Choroid plexus epithelial cell (primary cell): Measurements from ENCODE around the gene ADAMTS13.

Source experiments
- DNase-seq: peaks from one replicate; pipeline ENCODE4 v3.0.0-alpha.2; 2010; ENCODE audit warnings: low read depth
- H3K4me3 ChIP-seq: 2 replicates; pipeline ENCODE4 v1.5.1; 2011; ENCODE audit warnings: low read depth, mild to moderate bottlenecking, control low read depth, low read length, moderate library complexity
- TF ChIP-seq, protein P1 (sequence below): conservative IDR thresholded peaks from 2 replicates; pipeline ENCODE4 v1.5.1; 2011; ENCODE audit warnings: low read depth, mild to moderate bottlenecking, control low read depth, inconsistent platforms, low read length, moderate library complexity

ADAMTS13 gene

DNA sequence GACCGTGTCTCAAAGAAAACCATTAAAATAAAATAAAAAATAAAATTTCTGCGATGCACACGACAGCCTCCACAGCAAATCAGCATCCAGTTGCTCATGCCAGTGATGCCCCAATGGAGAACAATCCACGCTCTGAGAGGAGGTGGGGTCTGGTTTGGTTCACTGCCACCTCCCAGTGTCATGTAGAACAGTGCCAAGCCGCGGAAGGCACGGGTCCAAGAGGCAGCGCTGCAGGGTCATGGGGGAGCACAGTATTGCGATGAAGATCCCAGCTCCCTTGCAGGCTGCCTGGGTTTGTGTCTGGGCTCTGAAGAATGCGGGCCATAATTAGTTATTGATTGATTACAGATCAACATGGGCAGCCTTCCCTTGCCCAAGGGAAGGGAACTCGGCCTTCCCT is 31.5 kb downstream of the ADAMTS13 start:
- TF ChIP-seq, protein P1, sequence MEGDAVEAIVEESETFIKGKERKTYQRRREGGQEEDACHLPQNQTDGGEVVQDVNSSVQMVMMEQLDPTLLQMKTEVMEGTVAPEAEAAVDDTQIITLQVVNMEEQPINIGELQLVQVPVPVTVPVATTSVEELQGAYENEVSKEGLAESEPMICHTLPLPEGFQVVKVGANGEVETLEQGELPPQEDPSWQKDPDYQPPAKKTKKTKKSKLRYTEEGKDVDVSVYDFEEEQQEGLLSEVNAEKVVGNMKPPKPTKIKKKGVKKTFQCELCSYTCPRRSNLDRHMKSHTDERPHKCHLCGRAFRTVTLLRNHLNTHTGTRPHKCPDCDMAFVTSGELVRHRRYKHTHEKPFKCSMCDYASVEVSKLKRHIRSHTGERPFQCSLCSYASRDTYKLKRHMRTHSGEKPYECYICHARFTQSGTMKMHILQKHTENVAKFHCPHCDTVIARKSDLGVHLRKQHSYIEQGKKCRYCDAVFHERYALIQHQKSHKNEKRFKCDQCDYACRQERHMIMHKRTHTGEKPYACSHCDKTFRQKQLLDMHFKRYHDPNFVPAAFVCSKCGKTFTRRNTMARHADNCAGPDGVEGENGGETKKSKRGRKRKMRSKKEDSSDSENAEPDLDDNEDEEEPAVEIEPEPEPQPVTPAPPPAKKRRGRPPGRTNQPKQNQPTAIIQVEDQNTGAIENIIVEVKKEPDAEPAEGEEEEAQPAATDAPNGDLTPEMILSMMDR: no peak
- DNase-seq: no peak
- H3K4me3 ChIP-seq: no peak overlapping the region

DNA sequence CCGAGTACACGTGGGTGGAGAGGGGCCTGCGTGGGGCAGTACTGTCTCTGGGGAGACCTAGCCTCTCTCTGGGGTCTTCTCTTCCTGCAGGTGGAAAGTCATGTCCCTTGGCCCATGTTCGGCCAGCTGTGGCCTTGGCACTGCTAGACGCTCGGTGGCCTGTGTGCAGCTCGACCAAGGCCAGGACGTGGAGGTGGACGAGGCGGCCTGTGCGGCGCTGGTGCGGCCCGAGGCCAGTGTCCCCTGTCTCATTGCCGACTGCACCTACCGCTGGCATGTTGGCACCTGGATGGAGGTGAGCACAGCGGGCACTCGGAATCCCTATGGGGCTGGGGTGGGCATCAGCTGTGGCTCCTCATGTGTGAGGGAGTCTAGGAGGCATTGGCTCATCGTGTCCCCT is 32.2 kb downstream of the ADAMTS13 start:
- TF ChIP-seq, protein P1: no peak
- no peak overlapping the region for H3K4me3 ChIP-seq
- DNase-seq: no peak

DNA sequence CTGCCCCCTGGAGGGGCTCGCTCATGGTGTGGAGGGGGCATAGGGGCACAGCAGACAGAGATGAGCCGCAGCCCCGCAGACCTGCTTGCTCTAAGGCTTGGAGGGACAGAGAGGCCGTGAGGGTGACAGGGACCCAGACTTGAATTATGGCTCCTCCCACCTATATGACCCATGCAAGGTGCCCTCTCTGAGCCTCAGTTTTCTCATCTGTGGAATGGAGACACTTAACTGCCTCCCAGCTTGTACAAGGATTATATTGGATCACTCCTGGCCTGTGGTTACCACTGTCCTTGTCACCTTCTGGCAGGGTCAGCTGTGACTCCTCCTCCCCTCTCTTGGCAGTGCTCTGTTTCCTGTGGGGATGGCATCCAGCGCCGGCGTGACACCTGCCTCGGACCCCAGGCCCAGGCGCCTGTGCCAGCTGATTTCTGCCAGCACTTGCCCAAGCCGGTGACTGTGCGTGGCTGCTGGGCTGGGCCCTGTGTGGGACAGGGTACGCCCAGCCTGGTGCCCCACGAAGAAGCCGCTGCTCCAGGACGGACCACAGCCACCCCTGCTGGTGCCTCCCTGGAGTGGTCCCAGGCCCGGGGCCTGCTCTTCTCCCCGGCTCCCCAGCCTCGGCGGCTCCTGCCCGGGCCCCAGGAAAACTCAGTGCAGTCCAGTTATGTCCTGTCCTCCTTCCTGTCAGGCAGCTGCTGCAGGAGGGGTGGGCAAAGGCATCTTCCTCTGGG is 32.9 kb downstream of the ADAMTS13 start:
- TF ChIP-seq, protein P1: no peak
- no peak for DNase-seq
- no peak overlapping the region for H3K4me3 ChIP-seq

DNA sequence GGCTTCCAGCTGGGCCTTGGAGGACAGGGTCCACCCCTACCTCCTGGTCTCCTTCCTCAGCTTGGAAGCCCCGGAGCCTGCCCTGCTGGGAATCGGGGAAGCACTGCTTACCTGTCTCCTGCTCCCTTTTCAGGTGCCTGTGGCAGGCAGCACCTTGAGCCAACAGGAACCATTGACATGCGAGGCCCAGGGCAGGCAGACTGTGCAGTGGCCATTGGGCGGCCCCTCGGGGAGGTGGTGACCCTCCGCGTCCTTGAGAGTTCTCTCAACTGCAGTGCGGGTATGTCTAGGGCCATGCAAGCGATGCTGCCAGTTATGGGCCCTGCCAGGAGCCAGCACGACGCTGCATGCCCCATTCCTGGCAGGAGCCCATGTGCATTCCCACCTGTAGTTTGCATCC is 33.8 kb downstream of the ADAMTS13 start:
- no peak for DNase-seq
- TF ChIP-seq, protein P1: no peak
- no peak overlapping the region for H3K4me3 ChIP-seq

DNA sequence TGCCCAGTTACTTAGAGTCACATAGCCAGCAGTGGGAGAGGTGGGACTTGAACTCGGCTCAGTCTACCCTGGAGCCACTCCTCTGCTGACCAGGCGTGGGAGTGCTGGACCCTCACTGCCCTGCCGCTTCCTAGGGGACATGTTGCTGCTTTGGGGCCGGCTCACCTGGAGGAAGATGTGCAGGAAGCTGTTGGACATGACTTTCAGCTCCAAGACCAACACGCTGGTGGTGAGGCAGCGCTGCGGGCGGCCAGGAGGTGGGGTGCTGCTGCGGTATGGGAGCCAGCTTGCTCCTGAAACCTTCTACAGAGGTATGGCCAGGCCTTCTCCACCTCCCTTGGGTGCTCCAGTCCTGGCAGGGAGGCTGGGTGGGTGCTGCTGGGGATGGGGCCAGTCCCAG is 34.2 kb downstream of the ADAMTS13 start:
- no peak overlapping the region for H3K4me3 ChIP-seq
- TF ChIP-seq, protein P1: peak; percentile 40
- no peak for DNase-seq

DNA sequence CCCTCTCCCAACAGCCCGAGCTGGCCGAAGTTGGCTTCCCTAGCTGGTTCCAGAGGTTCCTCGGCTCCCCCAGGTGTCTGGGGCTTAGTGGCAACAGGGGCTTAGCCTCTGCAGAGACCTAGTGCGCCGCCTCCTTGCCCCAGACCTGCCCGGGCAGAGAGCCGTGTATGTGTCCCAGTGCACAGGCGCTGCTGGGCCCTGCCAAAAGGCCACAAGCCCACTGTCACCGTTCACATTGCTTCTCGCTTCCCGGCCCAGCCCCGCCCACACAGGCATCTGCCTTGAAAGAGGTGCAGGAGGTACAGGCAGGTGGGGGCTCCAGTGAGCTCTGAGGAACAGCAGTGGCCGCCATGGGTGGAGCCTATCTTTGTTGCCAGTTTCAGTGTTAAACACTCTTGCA is 35.1 kb downstream of the ADAMTS13 start:
- DNase-seq: no peak
- H3K4me3 ChIP-seq: no peak overlapping the region
- TF ChIP-seq, protein P1: no peak

DNA sequence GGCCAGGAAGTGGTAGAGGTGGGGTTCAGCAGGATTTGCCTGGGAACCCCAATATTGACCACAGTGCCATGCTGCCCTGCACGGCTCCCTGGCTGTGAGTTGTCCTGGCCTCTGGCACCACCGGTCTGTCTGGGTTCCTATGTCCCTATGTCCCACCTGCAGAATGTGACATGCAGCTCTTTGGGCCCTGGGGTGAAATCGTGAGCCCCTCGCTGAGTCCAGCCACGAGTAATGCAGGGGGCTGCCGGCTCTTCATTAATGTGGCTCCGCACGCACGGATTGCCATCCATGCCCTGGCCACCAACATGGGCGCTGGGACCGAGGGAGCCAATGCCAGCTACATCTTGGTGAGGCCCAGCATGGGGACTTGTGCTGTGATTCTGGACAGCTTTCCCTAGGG is 35.6 kb downstream of the ADAMTS13 start:
- TF ChIP-seq, protein P1: no peak
- no peak overlapping the region for H3K4me3 ChIP-seq
- no peak for DNase-seq
